NCI-H345 (cell line): ENCODE data around the gene NLRP3.
"Not testable (repeated sequence)": the region's sequence is repeated elsewhere in the genome, so short reads cannot be mapped to it uniquely, and the experiment has no call there.

Source experiments
- DNase-seq: peaks from one replicate; lab custom pipeline; 2025; lab: John Stamatoyannopoulos, UW

Gene NLRP3

GRCh38 chr1:247469141-247469535 lies 53.2 kb downstream of the NLRP3 start:
- no peak for DNase-seq

GRCh38 chr1:247470942-247471429 lies 55.0 kb downstream of the NLRP3 start:
- not testable (repeated sequence) for DNase-seq

GRCh38 chr1:247471445-247472016 lies 55.6 kb downstream of the NLRP3 start:
- DNase-seq, result no peak

GRCh38 chr1:247472035-247472434 lies 56.1 kb downstream of the NLRP3 start:
- no peak for DNase-seq

- no peak for DNase-seq
Measured at GRCh38 chr1:247474367-247474766, 58.4 kb downstream of the NLRP3 start.

GRCh38 chr1:247475793-247476192 lies 59.8 kb downstream of the NLRP3 start:
- no peak for DNase-seq

GRCh38 chr1:247476328-247477058 lies 60.5 kb downstream of the NLRP3 start:
- not testable (repeated sequence) for DNase-seq

GRCh38 chr1:247482747-247483146 lies 66.8 kb downstream of the NLRP3 start:
- DNase-seq, result no peak

- peak; percentile 10 for DNase-seq
Measured at GRCh38 chr1:247487057-247487456, 71.1 kb downstream of the NLRP3 start.

GRCh38 chr1:247491328-247491727 lies 75.4 kb downstream of the NLRP3 start:
- DNase-seq, result no peak

GRCh38 chr1:247493106-247493505 lies 77.1 kb downstream of the NLRP3 start:
- no peak for DNase-seq

- no peak for DNase-seq
Measured at GRCh38 chr1:247494767-247495166, 78.8 kb downstream of the NLRP3 start.

GRCh38 chr1:247496581-247497285 lies 80.8 kb downstream of the NLRP3 start:
- DNase-seq, result no peak
